GM21529 (cell line): ENCODE measurements around the gene GLRA2.

Source experiments
- ATAC-seq: cut with Tn5 transposase; IDR thresholded peaks from one replicate; pipeline ENCODE4 v1.9.1; 2021; ENCODE audit not compliant: unreplicated experiment

The GLRA2 gene

DNA sequence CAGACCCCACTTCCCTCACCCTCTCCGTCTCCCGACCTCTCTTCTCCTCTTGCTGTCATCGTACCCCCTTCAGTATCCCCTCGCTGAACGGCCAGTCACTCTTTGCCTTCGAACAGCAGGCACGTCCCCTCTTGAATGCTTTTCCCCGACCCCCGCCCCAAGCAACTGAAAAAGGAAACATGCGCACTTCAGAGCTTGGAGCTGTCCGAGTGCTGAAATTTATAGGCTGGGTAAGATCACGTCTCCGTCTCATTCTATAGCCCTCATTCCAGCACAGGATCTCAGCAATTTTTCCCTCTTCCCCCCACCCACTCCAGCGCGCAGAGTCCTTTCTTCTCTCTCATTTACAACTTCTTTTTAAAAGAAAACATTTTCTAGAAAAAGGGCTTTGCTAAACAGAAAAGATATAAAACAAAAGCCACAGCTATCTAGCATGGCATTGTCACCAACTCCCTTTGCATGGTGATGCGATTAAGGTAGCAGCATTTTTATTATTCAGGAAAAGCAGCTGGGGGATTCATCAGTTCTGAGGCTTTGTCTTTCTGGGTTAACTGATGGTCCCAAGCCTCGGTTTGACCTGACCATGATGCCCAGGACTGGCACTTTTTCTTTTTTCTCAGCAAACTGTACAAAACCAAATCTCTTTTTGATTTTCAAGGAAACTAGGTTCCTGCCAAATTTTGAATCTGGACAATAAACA, at the start of gene GLRA2:
Gene GLRA2, plus strand, starts transcription at position 247 of the 700 bp plus-strand sequence. CDS start 522 bp downstream, outside the sequence.
- no peak for ATAC-seq

DNA sequence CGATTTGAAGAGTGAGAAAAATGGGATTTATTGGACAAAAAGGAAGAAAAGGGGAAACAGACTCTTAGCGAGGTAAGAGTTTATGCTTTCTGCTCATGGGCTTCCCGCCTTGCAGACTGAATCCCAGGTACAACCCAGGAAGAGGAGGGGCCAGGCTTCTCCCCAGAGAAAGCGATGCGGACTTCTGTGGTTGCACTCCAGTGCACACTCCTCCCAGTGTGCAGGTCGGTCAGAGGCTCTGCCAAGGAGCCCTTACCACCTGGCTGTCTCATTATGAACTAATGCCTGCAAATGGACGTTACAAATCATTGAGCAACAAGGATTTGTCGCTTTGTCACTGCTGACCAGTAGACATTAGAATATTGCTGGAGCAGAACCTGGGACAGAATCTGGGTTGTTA, 39.9 kb upstream of the GLRA2 start:
- ATAC-seq = peak; percentile 52

DNA sequence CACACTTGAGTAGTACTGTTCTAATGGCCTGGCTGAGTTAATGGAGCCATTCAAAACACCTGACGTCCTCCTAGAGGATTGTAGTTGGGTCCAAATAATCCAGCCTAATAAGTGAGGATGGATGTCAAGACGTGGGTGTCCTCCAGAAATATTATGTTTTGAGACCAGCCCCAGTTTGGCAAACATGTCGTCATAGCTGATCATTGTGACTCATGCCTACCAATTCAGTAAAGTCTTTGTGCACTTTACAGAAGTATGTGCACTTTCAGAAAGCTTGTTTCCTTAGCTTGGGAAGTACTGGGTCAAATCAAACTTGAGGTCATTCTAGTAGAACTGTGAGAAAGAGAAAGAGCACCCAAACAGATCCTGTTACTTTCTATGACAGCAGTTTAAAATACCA, 37.6 kb upstream of the GLRA2 start:
- ATAC-seq = no peak

DNA sequence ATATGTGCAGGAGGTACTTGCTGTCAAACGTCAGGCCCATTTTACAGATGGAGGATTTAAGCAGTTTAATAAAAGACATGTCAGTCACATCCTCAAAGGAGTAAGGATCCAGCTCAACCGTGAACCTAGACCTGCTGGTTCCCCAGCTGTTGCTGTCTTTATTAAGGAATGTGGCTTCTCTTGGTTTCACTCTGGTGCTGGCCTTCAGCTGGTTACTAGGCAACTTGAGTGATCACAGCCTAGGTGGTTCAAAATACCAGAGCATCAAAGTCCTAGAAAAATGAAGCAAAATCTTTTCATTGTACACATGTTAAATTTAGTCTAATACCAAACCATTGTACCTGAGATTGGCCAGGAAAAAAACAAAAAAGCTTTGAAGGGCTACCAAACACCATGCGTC, 32.7 kb upstream of the GLRA2 start:
- no peak for ATAC-seq

DNA sequence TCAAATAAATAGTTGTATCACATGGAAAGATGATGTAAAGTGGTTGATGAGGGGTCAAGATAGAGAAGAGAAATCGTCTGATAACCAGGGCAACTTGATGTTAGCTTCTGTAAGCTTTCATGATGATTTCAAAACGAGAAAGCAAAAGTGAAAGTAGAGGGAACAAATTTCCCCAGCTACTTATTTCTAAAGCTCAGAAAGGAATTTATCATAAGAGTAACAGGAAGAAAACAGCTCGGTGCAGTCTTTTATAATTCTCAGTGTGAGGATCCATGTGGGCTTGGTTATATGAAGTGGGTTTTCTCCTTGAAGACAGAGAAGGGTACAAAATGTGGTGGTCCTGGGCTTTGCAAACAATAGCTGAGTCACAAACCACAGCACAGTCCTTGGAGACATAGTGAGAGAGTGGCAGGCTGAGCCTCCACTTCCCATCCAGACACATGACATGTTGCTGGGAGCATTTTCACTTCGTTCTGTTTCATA, 32.1 kb upstream of the GLRA2 start:
- ATAC-seq = peak; percentile 73

DNA sequence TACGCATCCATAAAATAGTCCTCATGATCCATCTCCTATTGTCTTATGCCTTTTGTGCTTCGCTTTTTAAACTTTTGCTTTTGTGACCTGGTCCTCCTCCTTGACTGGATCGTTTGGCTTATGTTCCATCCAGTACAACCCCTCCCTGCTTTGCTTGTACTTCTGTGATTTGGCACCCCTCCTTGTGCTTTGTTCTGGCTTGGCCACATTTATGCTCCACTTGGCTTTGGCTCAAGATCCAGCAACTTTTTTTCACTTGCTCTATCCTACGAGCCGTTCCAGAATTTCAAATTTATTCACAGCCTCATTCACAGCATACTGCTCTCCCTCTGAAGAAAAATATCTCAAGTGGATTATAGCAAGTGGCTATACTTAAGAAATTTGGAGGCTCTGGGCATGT, 28.0 kb upstream of the GLRA2 start:
- no peak for ATAC-seq

DNA sequence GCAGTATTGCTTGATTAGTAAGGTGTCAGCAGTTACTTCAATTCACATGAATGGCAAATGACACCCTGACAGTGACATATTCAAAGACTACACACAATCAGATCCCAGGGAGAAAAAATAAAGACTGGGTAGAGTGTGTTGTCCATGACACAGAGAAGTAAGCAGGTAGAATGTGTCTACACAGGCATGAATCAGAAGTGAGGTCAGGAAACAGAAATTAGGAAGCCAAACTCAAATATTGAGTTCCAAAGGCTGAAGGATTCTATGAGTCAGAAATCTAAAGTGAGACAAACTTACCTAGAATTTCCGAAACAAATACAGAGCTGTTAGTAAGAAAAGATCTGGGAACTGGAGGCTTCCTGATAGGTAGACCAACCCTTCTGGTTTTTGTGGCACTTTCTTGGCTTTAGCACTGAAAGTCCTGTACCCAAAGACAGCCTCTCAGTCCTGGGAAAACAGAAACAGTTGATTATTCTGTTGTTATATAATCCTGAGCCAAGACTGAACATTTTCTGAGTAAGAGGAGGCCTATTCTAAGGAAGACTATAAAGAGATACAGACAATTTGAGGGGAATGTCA, 24.3 kb upstream of the GLRA2 start:
- ATAC-seq = no peak

DNA sequence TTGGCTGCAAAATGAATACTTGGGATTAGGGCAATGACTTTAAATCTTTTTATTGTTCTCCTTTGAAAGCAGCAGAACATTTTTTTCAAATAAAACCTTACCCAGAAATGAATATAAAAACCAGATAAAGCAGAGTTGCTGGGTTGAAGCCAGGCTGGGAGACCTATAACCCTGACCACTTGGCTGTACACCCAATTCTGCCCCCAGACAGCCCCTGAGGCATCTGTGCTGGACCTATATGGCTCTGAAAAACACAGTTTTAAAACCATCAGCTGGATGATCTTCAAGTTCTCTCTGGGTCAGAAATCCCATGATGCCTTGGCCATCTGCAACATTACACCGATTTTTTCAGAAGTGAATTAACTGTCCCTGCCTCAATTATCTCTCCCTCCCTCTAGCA, 23.7 kb upstream of the GLRA2 start:
- ATAC-seq = no peak

DNA sequence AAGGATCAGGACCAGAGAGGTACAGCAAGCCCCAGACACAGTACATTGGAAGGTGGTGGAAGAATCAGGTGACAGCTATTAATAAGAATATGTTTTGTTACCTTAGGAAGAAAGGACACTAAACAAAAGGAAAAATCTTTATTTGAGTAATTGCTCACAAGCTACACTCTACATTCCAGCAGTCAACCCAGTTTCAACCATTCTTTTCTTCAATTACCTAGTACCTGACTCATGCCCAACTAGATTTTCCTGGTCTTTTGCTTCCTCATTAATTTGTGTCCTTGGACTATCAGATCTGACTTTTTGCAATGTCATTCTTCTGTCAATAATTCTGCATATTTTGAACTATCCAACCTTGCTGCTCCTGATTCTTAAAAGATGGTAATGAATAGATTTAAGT, 22.5 kb upstream of the GLRA2 start:
- no peak for ATAC-seq

DNA sequence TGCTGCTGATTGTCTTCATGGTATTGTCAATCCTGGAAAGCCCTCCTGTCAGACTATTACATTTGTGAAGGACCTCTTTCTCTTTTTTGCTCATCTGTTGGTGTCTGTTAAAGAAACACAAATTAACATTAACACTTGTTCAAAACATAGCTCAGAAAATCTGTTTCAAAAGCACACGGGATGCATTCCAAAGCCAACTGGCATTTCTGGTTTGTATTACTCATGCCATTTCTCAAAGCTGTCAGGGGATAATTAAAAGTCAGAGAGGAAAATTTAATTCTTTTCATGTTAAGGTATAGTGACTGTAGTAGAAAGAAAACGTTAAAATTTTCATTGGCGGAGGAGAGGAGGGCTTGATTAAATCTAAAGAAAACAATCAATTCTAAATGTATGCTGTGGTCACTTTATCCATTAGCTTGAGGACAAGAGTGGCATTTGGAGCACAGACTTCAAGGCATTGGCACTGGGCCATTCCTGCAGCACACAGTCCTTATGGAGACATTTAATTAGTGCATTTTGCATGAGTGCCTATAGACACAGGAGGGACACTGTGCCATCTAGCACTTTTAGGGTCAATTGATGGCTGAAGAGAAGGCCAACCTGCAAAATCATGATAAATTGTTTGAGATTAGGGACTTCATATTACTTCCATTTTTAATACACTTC, 21.2 kb upstream of the GLRA2 start:
- no peak for ATAC-seq

DNA sequence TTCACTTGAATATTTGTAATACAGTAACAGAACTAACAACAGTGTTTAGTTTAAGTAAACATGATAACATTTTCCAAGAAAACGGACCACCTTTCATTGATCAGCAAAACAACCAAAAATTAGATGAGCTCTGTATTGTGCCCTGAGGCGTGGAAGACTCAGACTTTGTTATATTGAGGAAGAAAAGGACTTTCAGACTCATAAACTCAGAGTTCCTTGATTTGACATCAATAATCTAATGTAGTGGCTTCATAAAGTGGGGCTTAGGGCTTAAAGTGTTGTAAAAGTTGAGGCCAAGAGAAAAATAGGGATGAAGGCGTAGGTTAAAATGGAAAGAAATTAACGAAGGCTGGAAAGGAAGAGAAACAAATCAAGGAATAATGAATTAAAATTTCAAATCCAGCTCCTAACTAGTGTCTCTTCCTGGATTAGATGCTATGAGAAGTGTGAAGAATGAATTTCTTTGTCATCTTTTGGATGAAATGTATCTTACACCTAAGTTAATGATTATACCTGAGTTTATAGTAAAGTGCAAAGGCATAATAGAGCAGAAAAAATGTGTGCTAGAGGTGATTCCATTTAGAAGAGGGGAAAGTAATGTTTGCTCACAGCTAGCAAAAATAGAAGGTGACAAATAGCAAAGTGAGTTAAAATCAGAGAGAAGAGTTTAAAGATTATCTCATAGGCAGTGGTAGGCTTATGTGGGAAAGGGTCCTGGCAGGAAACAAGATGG, 19.8 kb upstream of the GLRA2 start:
- ATAC-seq = no peak

DNA sequence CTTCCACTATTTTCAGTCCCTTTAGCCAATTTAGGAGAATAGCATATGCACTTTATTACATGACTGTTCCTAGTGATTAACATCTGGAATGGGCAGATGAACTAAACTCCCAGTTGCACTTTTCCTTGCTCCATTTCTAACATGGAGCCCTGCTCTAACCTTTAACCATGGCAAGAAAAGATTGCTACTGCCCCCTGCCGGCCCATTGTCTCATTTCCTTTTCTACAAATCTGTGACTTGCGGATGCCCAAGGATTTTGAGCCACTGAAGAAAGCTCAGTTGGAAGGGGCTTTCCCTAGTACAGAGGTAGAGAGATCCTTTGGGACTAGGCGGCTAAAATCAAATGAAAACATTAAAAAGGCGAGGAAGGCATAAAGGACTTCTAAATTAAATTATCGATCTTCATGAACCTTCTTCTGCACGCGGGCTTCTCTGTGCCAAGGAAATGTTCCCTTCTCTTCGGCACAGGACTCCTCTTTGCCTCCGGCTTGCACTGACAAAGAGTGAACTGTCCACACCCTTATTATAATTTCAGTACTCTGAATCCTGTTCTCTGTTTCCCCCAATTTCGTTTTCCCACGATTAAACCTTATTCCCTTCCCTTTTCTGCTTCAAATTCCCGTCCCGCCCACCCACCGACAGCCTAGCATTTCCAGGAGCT, 577 bp upstream of the GLRA2 start:
- ATAC-seq = peak; percentile 59

DNA sequence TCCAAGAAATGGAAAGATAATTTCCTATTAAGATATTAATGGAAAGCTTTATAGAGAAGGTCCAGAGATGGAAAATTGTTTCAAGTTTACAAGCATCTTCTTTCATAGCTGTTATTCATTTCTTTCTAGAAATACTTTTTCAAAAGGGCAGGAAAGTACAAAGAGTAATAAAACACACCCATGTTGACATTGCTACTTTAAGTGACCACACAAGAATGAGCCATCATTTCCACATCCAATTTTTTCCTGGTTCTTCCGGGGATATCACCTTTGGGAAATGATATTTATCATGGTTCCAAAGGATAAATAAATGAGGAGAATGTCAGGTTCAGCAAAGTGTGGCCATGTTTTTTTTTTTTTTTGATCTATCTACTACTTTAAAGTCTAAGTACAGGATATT, 4.5 kb downstream of the GLRA2 start:
- ATAC-seq = no peak

DNA sequence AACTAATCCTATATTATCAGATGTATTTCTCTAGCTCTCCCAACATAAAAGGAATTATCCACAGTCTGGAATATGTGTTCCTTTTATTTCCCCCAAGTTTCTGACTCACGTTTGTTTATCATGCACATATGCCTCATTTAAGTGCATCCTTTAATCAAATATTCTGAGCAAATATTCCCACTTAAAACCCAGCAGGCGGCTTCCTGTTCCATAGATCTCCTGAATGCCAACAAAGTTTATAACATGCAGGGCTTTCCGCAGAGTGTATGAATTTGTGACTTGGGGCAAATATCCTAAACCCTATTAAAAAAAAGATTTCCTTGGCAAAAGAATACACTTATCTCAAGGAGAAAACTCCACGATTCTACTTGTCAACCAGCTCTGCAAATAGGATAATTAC, 16.9 kb downstream of the GLRA2 start:
- ATAC-seq = no peak

DNA sequence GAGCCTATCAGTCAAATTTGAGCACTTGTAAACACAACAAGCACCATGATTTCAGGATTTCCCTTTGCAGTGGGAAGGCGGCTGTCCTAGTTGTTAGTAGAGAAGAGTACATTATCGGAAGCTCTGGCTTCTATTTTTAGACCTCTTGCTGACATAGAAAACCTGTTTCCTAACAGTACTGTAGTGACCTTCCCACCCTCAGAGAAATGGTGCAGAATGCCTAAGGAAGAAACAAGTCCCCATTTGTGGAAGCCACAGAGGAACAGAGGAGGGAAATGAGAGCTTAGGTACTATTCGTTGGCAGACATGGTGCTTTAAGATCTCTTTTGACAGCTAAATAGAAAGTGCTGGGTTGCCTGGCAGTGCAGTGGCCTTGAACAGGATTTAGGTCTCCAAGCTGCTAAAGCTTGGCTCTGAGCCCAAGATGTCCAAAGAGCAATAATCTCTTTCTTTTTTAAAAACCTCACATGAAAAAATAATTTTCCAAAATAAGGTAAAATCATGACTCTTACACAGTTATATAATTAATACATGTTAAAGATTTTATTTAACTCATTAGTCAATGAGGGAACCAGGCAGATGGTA, 24.9 kb downstream of the GLRA2 start:
- no peak for ATAC-seq

DNA sequence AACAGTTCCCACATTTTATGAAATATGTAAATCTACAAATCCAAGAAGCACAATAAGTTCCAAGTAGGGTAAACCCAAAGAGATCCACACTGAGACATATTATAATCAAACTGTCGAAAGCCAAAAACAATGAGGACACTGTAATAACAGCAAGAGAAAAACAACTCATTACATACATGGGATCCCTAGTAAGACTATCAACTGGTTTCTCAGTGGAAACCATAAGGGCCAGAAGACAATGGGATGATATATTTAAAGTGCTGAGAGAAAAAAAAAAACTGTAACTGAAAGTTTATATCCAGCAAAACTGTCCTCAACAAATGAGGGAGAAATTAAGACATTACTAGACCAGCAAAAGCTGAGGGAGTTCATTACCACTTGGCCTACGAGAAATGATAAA, 34.7 kb downstream of the GLRA2 start:
- no peak for ATAC-seq

DNA sequence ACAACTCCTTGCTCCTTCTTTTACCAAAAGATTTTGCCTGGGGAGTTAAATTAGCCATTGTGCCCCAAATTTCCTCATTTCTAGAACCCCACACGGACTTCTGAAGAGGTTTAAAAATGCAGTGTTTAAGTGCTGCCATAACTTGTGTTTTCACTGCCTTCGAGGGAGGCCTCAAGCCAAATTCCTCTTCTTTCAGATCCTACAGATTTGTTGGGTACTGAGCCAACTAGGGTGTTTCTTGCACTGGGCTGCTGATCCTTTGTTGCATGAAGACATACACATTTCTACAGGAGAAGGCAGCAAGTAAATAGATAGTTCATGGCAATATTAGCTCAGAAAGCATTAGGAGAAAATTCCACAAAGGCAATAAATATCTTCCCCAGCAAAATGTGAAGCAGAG, 43.8 kb downstream of the GLRA2 start:
- ATAC-seq = no peak

DNA sequence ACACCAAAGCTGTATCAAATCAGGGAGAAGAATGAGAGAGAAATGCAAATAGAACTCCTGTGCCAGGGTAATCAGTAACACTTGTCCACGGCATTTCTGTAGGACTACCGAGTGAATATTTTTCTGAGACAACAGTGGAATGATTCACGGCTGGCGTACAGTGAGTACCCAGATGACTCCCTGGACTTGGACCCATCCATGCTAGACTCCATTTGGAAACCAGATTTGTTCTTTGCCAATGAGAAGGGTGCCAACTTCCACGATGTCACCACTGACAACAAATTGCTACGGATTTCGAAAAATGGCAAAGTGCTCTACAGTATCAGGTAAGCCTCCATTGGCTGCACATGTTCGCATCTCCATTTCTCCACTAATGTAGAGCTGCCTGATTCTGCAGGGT, 51.7 kb downstream of the GLRA2 start:
- no peak for ATAC-seq

DNA sequence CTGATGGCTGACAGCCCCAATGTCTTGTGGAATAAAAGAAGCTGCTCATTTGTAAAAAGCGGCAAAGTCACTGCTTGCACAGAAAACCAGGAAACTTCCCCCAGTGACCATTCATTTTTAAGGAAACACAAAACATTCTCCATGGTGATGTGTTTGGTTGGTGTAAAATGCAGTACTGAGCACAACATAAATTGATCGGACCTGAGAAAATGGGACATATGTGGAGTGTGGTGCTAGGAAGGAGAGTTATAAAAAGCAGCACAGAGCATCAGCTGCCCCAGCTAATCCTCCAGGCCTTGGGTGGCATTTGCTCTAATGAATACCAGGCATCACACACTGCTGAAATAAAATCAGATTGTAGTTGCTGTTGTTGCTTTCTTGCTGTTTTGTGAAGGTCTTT, 55.2 kb downstream of the GLRA2 start:
- no peak for ATAC-seq

DNA sequence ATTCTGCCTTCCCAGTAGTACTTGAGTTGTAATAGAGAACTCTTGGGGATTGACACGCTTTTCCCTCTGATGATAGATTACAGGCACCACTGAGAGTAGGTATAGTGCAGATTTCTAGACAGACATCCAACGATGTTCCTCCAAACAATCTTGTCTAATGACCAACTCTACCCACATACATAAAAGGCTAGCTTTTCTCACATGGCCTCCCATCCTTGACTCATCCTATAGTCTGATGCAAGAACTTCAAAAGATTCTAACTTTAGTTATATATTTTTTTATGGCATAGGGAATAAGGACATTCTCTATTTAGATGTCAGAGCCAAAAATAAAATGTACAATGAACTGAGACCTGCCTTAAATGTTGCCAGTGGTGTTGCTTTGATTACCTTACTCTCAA, 60.9 kb downstream of the GLRA2 start:
- no peak for ATAC-seq
